Mesenteric fat pad (tissue), 1 donor: ENCODE measurements around the gene LRRC47. TPM values are rescaled to one million over a fixed set of nuclear protein-coding genes. Genes with fewer than 3 reads are reported as not detected.
"Not testable (repeated sequence)": the region's sequence is repeated elsewhere in the genome, so short reads cannot be mapped to it uniquely, and the experiment has no call there.

Source experiments
- DNase-seq: peaks from one replicate; pipeline ENCODE4 v3.0.0-alpha.2; 2020; ENCODE audit warnings: low spot score
- total RNA-seq: library from RNA; stranded (reverse); fragmentation: NEBNext Ultra II Directional; extraction: Animal tissue kit (Norgen Biotek cat#: 25700); gene quantifications from one replicate; pipeline ENCODE4 v1.2.1, GENCODE V29; 2021
- donor health status: DM: yes; HTN: yes; CAD: no.

Gene LRRC47
- total RNA-seq, 1 donor from 2014 or later = 38.7 TPM

DNA sequence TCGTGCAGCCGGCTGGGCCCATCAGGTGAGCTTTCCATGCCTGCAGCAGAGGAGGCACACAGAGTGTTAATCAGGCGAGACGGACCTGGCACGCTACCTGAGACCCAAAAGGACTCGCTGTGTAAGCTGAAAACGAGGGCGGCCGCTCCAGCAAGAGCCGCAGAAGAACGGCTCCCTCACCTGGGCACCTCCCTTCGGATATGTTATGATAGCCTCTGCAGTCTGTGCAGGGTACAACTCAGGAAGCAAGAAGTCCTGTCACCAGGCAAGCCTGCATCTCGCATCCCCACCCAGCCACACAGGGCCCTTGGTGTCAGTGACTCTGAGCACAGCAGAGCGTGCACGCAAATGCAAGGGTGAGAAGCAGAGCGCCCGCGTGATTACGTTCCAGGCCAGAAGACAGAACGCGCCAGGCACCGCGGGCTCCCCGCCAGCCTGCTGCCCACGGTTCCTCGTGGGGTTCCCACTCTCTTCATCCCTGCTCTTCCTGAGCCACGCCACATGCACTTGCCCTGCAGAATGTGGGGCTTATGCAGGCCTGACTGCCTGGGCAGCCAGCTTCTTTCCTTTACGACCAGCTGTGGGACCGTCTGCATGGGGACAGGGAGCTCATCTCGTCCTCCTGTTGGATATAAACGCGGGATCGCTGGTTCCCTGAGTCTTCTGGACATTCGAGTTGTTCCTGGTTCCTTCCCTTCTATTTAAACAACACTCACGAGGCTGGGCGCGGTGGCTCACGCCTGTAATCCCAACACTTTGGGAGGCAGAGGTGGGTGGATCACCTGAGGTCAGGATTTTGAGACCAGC, 20.2 kb upstream of the LRRC47 start:
- no peak for DNase-seq

GRCh38 chr1:3814771-3815561, 18.7 kb upstream of the LRRC47 start:
- no peak for DNase-seq

DNA sequence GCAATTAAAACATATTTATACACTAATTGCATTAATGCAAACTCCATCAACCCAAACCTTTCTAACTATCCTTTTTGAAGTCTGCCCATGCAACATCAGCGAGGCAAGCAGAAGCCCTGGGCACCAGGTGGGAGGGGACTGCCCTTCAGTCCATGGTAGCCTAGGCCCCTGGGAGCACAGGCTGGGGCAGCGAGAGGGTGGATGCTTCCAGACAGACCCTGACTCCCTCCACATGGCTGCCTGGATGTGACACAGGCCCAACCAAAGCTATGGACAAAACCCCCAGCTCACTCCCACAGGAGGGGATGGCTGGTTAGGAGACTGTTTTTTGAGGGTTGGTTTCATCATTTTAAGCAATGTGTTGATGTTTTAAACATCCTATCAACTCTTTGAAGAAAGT, 17.8 kb upstream of the LRRC47 start:
- DNase-seq = no peak

DNA sequence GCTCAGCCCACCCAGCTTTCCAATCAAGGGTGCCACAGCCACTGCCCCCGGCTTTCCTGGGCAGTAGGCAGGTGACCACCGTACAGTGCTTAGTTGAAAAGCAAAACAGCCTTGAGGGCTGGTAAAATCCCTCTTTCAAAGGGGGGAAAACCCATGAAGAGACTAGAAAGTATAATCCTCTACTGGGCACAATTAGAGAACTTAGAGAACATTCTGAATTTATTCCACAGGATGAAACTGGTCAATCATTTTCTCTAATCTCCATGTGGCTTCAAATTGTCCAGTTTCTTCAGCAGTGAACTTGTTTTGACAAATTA, 15.3 kb upstream of the LRRC47 start:
- DNase-seq = no peak

- not testable (repeated sequence) for DNase-seq
These were observed 14.0 kb upstream of the LRRC47 start for GRCh38 chr1:3810149-3810761.

DNA sequence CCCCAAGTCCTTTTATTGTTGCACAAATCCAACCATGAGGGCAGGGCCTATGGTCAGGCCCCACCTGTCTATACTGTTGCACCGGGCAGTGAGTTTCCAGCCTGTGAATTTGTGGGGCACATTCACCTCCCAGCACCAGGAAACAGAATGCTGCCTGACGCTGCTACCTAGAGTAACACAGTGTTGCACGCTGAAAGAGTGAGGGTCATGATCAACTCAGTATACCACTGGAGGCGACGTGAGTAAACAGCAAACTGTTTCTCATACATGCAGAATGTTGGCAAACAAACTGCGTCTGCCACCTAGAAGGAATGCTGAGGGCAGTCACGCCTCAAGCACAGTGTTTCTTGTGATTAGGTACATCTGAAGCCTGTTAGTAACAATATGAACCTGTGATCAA, 13.4 kb upstream of the LRRC47 start:
- no peak for DNase-seq

GRCh38 chr1:3807769-3808168, 11.5 kb upstream of the LRRC47 start:
- no peak for DNase-seq

DNA sequence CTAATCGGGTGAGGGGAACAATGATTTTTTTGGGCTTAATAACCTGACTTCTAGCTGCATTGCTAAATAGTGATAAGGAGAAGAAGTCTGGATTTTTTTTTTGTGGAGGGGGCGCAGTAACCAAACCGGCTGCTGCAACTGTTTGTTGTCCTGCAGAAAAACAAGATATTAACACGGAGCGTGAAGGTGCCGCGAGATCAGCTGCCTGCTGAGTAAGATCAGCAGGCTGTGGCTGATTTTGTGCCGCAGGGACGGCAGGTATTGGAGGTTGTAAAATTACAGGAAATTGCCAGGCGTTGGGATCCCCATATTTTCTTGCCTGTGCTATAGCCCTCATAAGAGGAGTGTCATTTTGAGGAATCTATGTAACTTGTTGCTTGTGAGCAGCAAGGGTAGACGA, 8.7 kb upstream of the LRRC47 start:
- DNase-seq = no peak

- not testable (repeated sequence) for DNase-seq
These were observed 8.3 kb upstream of the LRRC47 start for GRCh38 chr1:3804627-3804944.

DNA sequence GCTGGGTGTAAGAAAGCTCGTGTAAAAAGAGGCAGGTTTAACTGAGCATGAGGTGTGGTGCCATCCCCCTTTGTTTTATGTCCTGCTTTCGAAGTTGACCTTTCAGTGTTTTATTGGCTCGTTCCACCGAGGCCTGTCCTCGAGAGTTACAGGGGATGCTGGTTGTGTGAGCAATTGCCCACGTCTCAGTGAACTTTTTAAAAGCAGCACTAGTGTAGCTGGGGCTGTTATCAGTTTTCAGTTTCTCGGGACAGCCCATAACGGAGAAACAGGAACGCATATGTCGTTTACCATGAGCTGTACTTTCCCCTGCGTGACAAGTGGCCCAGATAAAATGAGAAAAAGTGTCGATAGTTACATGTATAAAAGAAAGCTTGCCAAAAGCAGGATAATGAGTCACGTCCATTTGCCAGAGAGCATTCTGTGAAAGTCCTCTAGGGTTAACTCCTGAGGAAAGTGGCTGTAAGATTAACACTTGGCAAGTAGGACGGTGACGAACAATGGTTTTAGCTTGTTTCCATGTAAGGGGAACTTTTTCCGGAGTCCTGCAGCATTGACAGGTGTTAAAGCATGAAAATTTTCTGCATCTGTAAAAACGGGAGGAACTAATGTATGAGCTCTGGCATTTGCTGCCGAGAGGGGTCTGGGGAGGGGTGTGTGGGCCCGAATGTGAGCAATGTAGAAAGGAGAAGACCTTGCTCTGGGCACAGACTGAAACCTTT, 7.8 kb upstream of the LRRC47 start:
- DNase-seq = no peak

- DNase-seq = not testable (repeated sequence)
These were observed 4.5 kb upstream of the LRRC47 start for GRCh38 chr1:3800795-3801194.

DNA sequence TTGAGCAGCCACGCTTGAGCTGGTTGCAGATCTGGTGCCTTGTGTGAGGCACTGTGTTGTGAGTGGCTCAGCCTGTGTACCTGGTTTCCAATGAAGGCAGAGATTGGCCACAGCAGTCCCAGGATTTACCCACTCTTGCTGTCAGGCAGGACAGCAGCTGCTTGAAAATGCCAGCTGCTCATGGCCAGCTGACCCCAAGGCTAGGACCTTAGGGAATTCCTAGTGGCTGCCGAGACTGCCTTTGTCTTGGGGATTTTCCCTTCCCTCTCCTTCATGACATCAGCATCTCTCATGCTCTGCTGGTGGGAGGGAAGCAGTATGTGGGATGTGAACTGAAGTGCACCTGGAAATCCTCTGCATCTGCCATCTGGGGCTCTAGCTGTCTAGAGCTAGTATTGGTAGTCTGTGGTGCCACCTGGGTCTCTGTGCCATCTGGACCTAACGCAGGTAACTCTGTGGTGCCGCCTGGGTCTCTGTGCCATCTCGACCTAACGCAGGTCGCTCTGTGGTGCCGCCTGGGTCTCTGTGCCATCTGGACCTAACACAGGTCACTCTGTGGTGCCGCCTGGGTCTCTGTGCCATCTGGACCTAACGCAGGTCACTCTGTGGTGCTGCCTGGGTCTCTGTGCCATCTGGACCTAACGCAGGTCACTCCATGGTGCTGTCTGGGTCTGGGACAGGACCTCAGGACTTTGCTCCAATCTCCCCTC, 3.8 kb upstream of the LRRC47 start:
- no peak for DNase-seq

GRCh38 chr1:3795453-3796214, 664 bp downstream of the LRRC47 start:
- DNase-seq = no peak

DNA sequence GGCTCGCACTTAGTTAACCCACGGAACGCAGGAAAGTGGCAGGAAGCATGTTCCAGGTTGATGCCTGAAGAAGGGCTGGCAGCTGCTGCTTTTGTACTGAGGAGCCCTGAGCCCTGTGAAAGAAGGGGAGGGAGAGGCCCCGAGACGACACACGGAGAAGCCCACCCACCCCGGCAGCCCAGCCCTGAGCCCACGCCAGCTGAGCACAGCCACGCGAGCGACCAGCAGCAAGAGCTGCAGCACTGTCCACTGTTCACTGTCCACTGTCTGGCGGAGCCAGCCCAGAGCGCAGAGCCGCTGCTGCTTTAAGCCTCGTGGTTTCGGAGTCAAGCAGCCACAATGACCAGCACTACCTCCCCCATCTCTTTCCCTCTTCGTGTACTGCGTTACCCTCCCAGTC, 5.3 kb downstream of the LRRC47 start:
- DNase-seq = no peak

DNA sequence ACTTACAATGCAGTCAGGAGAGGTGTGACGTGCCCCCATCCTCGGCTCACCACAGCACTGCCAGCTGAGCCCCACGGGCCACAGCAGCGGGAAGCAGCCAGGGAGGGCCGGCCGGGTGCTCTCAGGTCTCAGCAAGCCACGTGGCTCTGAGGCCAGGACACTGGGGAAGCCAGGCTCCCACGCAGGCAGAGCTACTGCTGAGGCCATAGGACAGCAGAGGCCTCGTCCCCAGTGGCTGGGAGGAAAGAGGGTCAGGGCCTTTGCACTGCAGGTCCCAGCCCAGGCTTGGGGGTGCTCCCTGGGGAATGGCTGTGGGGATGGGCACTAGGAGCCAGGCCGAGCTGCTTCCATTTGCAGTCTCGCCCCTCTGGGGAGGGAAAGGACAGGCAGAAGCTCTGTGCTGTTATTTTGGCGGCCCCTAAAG, 5.8 kb downstream of the LRRC47 start:
- DNase-seq = no peak

- DNase-seq = no peak
These were observed 6.6 kb downstream of the LRRC47 start for GRCh38 chr1:3789421-3790300.

DNA sequence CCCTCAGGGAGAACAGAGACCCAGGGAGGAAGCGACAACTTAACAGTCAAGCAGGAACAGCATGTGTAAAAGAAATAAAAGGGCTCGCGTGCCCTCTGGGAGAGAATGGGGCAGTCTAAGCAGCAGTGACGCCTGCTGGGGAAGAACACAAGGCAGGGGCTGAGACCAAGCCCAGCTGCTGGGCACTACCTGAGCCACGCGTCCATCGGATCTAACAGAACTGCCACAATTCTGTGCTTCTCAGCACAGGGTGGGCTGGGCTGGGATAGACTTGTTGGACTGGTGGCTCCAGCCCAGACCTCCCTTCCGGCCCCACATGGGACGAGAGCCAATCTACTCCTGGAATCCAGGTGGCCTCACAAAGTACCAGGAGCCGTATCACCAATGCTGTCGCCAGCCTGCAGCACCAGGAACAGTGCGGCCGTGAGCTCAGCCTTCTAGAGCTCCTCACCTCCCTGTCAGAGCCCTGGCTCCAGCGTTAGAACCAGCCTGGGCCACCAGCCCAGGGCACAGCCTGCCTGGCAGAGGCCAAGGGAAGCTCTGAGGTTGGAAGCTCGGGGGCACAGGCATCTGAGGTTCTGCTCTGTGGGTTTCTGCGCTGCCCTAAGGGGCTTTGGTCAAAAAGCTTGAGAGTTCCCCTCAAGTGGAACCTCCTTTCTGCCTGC, 7.4 kb downstream of the LRRC47 start:
- no peak for DNase-seq

DNA sequence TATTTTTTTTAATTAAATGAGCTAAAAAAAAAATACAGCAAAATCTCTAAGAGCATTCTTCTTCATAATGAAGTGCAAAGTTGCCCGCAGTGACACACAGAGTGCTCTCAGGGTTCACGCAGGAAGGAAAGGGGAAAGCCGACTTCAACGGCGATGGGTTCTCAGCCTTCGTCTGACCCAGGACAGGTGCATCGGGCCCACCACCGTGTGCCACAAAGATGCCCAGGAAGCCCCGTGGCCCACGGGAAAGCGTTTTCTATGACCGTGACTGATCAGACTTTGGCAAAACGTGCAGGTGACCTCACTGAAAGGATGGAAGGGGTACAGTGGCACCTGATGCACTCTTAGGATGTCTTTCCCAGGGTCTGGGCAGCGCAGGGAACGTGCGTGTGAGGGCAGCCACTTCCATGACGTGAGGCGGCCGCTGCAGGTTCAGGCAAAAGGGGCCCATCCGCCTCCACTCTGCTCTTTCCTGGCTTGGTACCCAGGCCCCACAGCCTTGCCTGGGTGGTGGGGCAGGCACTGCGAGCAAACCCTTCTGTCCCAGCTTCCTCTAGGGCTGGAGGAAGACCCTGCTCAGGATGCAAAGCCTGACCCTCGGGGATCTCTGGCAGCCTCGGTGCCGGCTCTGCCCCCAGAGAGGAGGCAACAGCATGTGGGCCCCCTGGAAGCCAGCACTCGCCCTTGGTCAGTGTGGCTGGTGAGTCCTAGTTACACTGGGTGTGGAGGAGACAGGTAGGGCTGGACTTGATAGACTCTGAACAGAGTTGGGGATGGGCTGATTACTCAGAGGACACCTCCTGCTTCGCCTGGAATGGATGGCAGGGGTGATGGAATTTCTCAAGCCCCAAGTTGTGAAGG, 8.3 kb downstream of the LRRC47 start:
- DNase-seq = no peak
